K562 (cell line): ENCODE measurements around the gene OPRL1. TPM values are rescaled to one million over a fixed set of nuclear protein-coding genes. Genes with fewer than 3 reads are reported as not detected.

Source experiments
- ATF4 ChIP-seq: fragments of 450-650 bp; formaldehyde crosslinking; IDR thresholded peaks from 2 replicates; pipeline ENCODE4 v1.4.0; 2022; ENCODE audit warnings: mild to moderate bottlenecking, moderate library complexity
- ATF7 ChIP-seq: fragments of 450-650 bp; IDR thresholded peaks from 2 replicates; pipeline ENCODE4 v1.7.1; 2014; ENCODE audit warnings: mild to moderate bottlenecking, moderate library complexity
- ELK1 ChIP-seq: sonication (generic); formaldehyde crosslinking; IDR thresholded peaks from 2 replicates; pipeline ENCODE4 v1.8.1; 2022; ENCODE audit warnings: missing genetic modification reagents
- NELFE ChIP-seq: IDR thresholded peaks from 2 replicates; pipeline ENCODE4 v1.6.1; 2011; ENCODE audit warnings: mild to moderate bottlenecking; ENCODE audit not compliant: insufficient read depth, insufficient read length
- NFRKB ChIP-seq: fragments of 450-650 bp; IDR thresholded peaks from 2 replicates; pipeline ENCODE4 v1.6.1; 2016; ENCODE audit warnings: low read depth
- NONO ChIP-seq, 2 experiments: fragments of 200-400 bp in 1 of 2; fragments of 450-650 bp in 1 of 2; formaldehyde crosslinking in 1 of 2; IDR thresholded peaks; 2 replicates each; pipeline ENCODE4 v1.6.1; 2017; ENCODE audit warnings: low read depth in 2 of 2, mild to moderate bottlenecking in 2 of 2, moderate library complexity in 2 of 2, low read length in 1 of 2
- POLR2H ChIP-seq: IDR thresholded peaks from 2 replicates; pipeline ENCODE4 v1.6.1; 2016; ENCODE audit warnings: missing genetic modification characterization, low read depth, mild to moderate bottlenecking, control low read depth, missing compliant biosample characterization, moderate library complexity
- PTBP1 ChIP-seq: fragments of 200-400 bp; formaldehyde crosslinking; IDR thresholded peaks from 2 replicates; pipeline ENCODE4 v1.6.1; 2017; ENCODE audit warnings: low read depth, low read length
- RBM17 ChIP-seq: fragments of 200-400 bp; formaldehyde crosslinking; IDR thresholded peaks from 2 replicates; pipeline ENCODE4 v1.6.1; 2017; ENCODE audit warnings: low read depth, mild to moderate bottlenecking, low read length, borderline replicate concordance
- RBM22 ChIP-seq: fragments of 200-400 bp; formaldehyde crosslinking; IDR thresholded peaks from 2 replicates; pipeline ENCODE4 v1.6.1; 2018; ENCODE audit warnings: low read length, low read depth; ENCODE audit not compliant: poor library complexity, severe bottlenecking
- STAT5A ChIP-seq: IDR thresholded peaks from 2 replicates; pipeline ENCODE4 v1.6.1; 2012; ENCODE audit warnings: low read length, inconsistent platforms, borderline replicate concordance
- ZBTB11 ChIP-seq, 3 experiments: fragments of 200-800 bp in 1 of 3; fragments of 250-450 bp in 1 of 3; fragments of 450-650 bp in 1 of 3; sonication (Bioruptor Pico) in 1 of 3; sonication (Bioruptor generic) in 1 of 3; formaldehyde crosslinking in 1 of 3; IDR thresholded peaks; 2 replicates each; pipeline versions ENCODE4 v1.6.1 to v1.8.0; 2016 to 2022; ENCODE audit warnings: mild to moderate bottlenecking in 2 of 3, missing genetic modification characterization in 2 of 3, missing compliant biosample characterization in 1 of 3, moderate library complexity in 1 of 3
- ZNF184 ChIP-seq: sonication (generic); formaldehyde crosslinking; IDR thresholded peaks from 2 replicates; pipeline ENCODE4 v1.5.0; 2020; ENCODE audit warnings: missing genetic modification reagents
- ZNF354B ChIP-seq: fragments of 250-450 bp; sonication (Bioruptor Pico); IDR thresholded peaks from 2 replicates; pipeline ENCODE4 v1.4.0; 2020
- ZNF609 ChIP-seq: sonication (generic); formaldehyde crosslinking; IDR thresholded peaks from 2 replicates; pipeline ENCODE4 v1.8.1; 2023; ENCODE audit warnings: missing genetic modification reagents, mild to moderate bottlenecking, borderline replicate concordance
- ZNF778 ChIP-seq: fragments of 450-650 bp; formaldehyde crosslinking; IDR thresholded peaks from 2 replicates; pipeline ENCODE4 v1.4.0; 2020; ENCODE audit warnings: mild to moderate bottlenecking, moderate library complexity
- polyA plus RNA-seq, 8 experiments: library from polyadenylated mRNA; depleted of rRNA in 4 of 8; stranded (reverse) in 5 of 8; unstranded in 3 of 8; fragments of >200 nt; fragmentation: Nextera tagmentation in 2 of 8; fragmentation: Illumina TruSeq in 1 of 8; extraction: Ambion mirVana in 2 of 8; extraction: Trizol in 1 of 8; gene quantifications; 2 replicates each; pipeline versions ENCODE4 v1.2.1 to v1.2.3, GENCODE V29; 2011 to 2014; ENCODE audit warnings: inconsistent platforms in 1 of 8, missing spikeins in 1 of 8
- total RNA-seq, 7 experiments: library from RNA; depleted of rRNA in 6 of 7; stranded (reverse); fragments of >200 nt in 6 of 7; fragmentation: Illumina TruSeq in 2 of 7; extraction: Trizol in 2 of 7; gene quantifications; 2 replicates each; pipeline versions ENCODE4 v1.2.1 to v1.2.3, GENCODE V29; 2011 to 2021; ENCODE audit warnings: low replicate concordance in 1 of 7

The OPRL1 gene
- total and polyA plus RNA-seq, 9 of the 15 experiments (the other 6 are each of a cell fraction or from before 2014, with no cell fraction given), result 0.06 to 0.33 (median 0.11) TPM; not detected in 2

GRCh38 chr20:64079273-64080012 is 439 bp upstream of the OPRL1 start, which contains the start of gene RGS19 (continued):
- TF ChIP-seq ZBTB11 (CRISPR knock-in tag; IDR thresholded peaks at IDR 0.05) (peak in 1 of 3 experiments; percentile 44; a peak in 2 of 6 replicates), RBM22 (no peak), ZNF354B (CRISPR knock-in tag) (no peak), POLR2H (tag) (no peak), NONO (IDR thresholded peaks at IDR 0.05; ENCODE audit: low read depth in 2 of 2, low read length in 1 of 2) (peak in 1 of 2 experiments; percentile 59; a peak in 1 of 4 replicates), PTBP1 (no peak), ATF7 (no peak; the same call in none of the 2 replicates), NELFE (no peak), ZNF184 (CRISPR knock-in tag) (no peak), STAT5A (no peak), RBM17 (no peak), ATF4 (CRISPR knock-in tag) (no peak), NFRKB (no peak), ZNF778 (CRISPR knock-in tag) (no peak), ZNF609 (CRISPR knock-in tag) (no peak), ELK1 (no peak)
